ENCODE data around the gene KIAA0408.
"Not testable (repeated sequence)": the region's sequence is repeated elsewhere in the genome, so short reads cannot be mapped to it uniquely, and the experiment has no call there.

Gene KIAA0408

GRCh38 chr6:127462376-127462775 is 3.2 kb upstream of the KIAA0408 start:
- no peak for DNase-seq

GRCh38 chr6:127460465-127460864 is 1.3 kb upstream of the KIAA0408 start:
- no peak for DNase-seq

- DNase-seq: no peak
These were observed 372 bp downstream of the KIAA0408 start for GRCh38 chr6:127458817-127459216.

GRCh38 chr6:127458222-127458621 is 967 bp downstream of the KIAA0408 start:
- no peak for DNase-seq

GRCh38 chr6:127457456-127458064 is 1.6 kb downstream of the KIAA0408 start:
- no peak for DNase-seq

- DNase-seq: no peak
These were observed 2.7 kb downstream of the KIAA0408 start for GRCh38 chr6:127456465-127456864.

GRCh38 chr6:127453845-127454619 is 5.2 kb downstream of the KIAA0408 start:
- no peak for DNase-seq

- DNase-seq: no peak
These were observed 6.4 kb downstream of the KIAA0408 start for GRCh38 chr6:127452803-127453202.

- no peak for DNase-seq
These were observed 7.8 kb downstream of the KIAA0408 start for GRCh38 chr6:127451388-127451787.

GRCh38 chr6:127447780-127448179 is 11.4 kb downstream of the KIAA0408 start:
- DNase-seq: no peak

- DNase-seq: no peak
These were observed 12.8 kb downstream of the KIAA0408 start for GRCh38 chr6:127446356-127446755.

GRCh38 chr6:127441881-127442280 is 17.3 kb downstream of the KIAA0408 start:
- DNase-seq: no peak

GRCh38 chr6:127439718-127440117 is 19.5 kb downstream of the KIAA0408 start:
- no peak for DNase-seq

- DNase-seq: no peak
These were observed 22.5 kb downstream of the KIAA0408 start for GRCh38 chr6:127436578-127437110.

GRCh38 chr6:127435626-127436220 is 23.5 kb downstream of the KIAA0408 start:
- no peak for DNase-seq

GRCh38 chr6:127434651-127435050 is 24.5 kb downstream of the KIAA0408 start:
- no peak for DNase-seq

- DNase-seq: not testable (repeated sequence)
These were observed 30.6 kb downstream of the KIAA0408 start for GRCh38 chr6:127428562-127428961.

GRCh38 chr6:127423921-127424320 is 35.3 kb downstream of the KIAA0408 start:
- DNase-seq: no peak

- not testable (repeated sequence) for DNase-seq
These were observed 38.0 kb downstream of the KIAA0408 start for GRCh38 chr6:127421164-127421563.

GRCh38 chr6:127420556-127420955 is 38.6 kb downstream of the KIAA0408 start:
- no peak for DNase-seq

GRCh38 chr6:127415096-127415495 is 44.1 kb downstream of the KIAA0408 start:
- no peak for DNase-seq

GRCh38 chr6:127413123-127413522 is 46.1 kb downstream of the KIAA0408 start:
- not testable (repeated sequence) for DNase-seq

- not testable (repeated sequence) for DNase-seq
These were observed 47.2 kb downstream of the KIAA0408 start for GRCh38 chr6:127412016-127412415.

Measured in activated gamma-delta T cell (primary cell).